HEK293 (cell line): ENCODE results near the gene GET3.

Experiments
- CTCF ChIA-PET: fragments of 350-600 bp; formaldehyde crosslinking; extraction: SDS; loops from one replicate; lab custom pipeline; 2021; ENCODE audit warnings: antibody characterized with exemption; lab: Yijun Ruan, JAX
- POLR2A ChIA-PET: fragments of 300-600 bp; formaldehyde crosslinking; extraction: SDS; loops from one replicate; lab custom pipeline; 2020; ENCODE audit warnings: antibody characterized with exemption, inconsistent platforms; lab: Yijun Ruan, JAX
- H3K27ac ChIP-seq: fragments of 200-500 bp; sonication (Bioruptor generic); 2 replicates; pipeline ENCODE4 v1.5.1; 2014; ENCODE audit warnings: low read depth, low read length, control low read depth, inconsistent platforms; ENCODE audit errors: extremely low read depth
- H3K36me3 ChIP-seq, 2 experiments: fragments of 200-500 bp in 1 of 2; sonication (Bioruptor generic) in 1 of 2; 1 replicate in 1 of 2; 2 replicates in 1 of 2; pipeline ENCODE4 v1.5.1; 2014 to 2017; ENCODE audit warnings: inconsistent platforms in 2 of 2, low read length in 2 of 2; ENCODE audit not compliant: control insufficient read depth in 2 of 2, insufficient read depth in 1 of 2
- H3K4me1 ChIP-seq: fragments of 200-500 bp; sonication (Bioruptor generic); 2 replicates; pipeline ENCODE4 v1.5.1; 2014; ENCODE audit warnings: mild to moderate bottlenecking, low read length, inconsistent platforms; ENCODE audit not compliant: control insufficient read depth, insufficient read depth
- H3K4me3 ChIP-seq: 2 replicates; pipeline ENCODE4 v1.5.1; 2011; ENCODE audit warnings: low read depth, mild to moderate bottlenecking, control low read depth, low read length, moderate library complexity
- H3K9me3 ChIP-seq: fragments of 200-500 bp; sonication (Bioruptor generic); 2 replicates; pipeline ENCODE4 v1.5.1; 2014; ENCODE audit warnings: low read depth, low read length, inconsistent platforms; ENCODE audit not compliant: control insufficient read depth, insufficient read depth
- BCL11A ChIP-seq: fragments of 450-650 bp; formaldehyde crosslinking; IDR thresholded peaks from 2 replicates; pipeline ENCODE4 v1.5.1; 2016; ENCODE audit warnings: low read depth, missing biosample characterization, missing genetic modification characterization
- BCL6B ChIP-seq: fragments of 450-650 bp; formaldehyde crosslinking; IDR thresholded peaks from 2 replicates; pipeline ENCODE4 v1.5.1; 2017; ENCODE audit warnings: missing biosample characterization, missing genetic modification characterization
- CTCF ChIP-seq: fragments of 450-650 bp; formaldehyde crosslinking; IDR thresholded peaks from 2 replicates; pipeline ENCODE4 v1.5.1; 2016; ENCODE audit warnings: missing biosample characterization, missing genetic modification characterization
- GLIS2 ChIP-seq: fragments of 450-650 bp; formaldehyde crosslinking; IDR thresholded peaks from 2 replicates; pipeline ENCODE4 v1.5.1; 2016; ENCODE audit warnings: missing biosample characterization, missing genetic modification characterization
- KLF17 ChIP-seq: fragments of 450-650 bp; formaldehyde crosslinking; IDR thresholded peaks from 2 replicates; pipeline ENCODE4 v1.5.1; 2016; ENCODE audit warnings: missing biosample characterization, missing genetic modification characterization
- KLF8 ChIP-seq: fragments of 450-650 bp; formaldehyde crosslinking; IDR thresholded peaks from 2 replicates; pipeline ENCODE4 v1.5.1; 2016; ENCODE audit warnings: missing biosample characterization, missing genetic modification characterization
- OSR2 ChIP-seq: fragments of 450-650 bp; formaldehyde crosslinking; IDR thresholded peaks from 2 replicates; pipeline ENCODE4 v1.5.1; 2016; ENCODE audit warnings: missing biosample characterization, missing genetic modification characterization
- PRDM10 ChIP-seq: fragments of 450-650 bp; formaldehyde crosslinking; IDR thresholded peaks from 2 replicates; pipeline ENCODE4 v1.5.1; 2016; ENCODE audit warnings: missing biosample characterization, missing genetic modification characterization
- REST ChIP-seq: fragments of 450-650 bp; formaldehyde crosslinking; IDR thresholded peaks from 2 replicates; pipeline ENCODE4 v1.5.1; 2016; ENCODE audit warnings: missing biosample characterization, missing genetic modification characterization
- ZBTB7A ChIP-seq: fragments of 450-650 bp; formaldehyde crosslinking; IDR thresholded peaks from 2 replicates; pipeline ENCODE4 v1.5.1; 2016; ENCODE audit warnings: low read depth, missing biosample characterization, missing genetic modification characterization
- ZFP37 ChIP-seq: fragments of 450-650 bp; formaldehyde crosslinking; IDR thresholded peaks from 2 replicates; pipeline ENCODE4 v1.5.1; 2016; ENCODE audit warnings: missing biosample characterization, missing genetic modification characterization
- ZFP69B ChIP-seq: fragments of 450-650 bp; formaldehyde crosslinking; IDR thresholded peaks from 2 replicates; pipeline ENCODE4 v1.5.1; 2016; ENCODE audit warnings: missing biosample characterization, missing genetic modification characterization
- ZIC2 ChIP-seq: fragments of 450-650 bp; formaldehyde crosslinking; IDR thresholded peaks from 2 replicates; pipeline ENCODE4 v1.5.1; 2016; ENCODE audit warnings: missing biosample characterization, missing genetic modification characterization
- ZNF174 ChIP-seq: fragments of 450-650 bp; formaldehyde crosslinking; IDR thresholded peaks from 2 replicates; pipeline ENCODE4 v1.5.0; 2017; ENCODE audit warnings: missing biosample characterization, mild to moderate bottlenecking, missing genetic modification characterization
- ZNF211 ChIP-seq: fragments of 450-650 bp; formaldehyde crosslinking; IDR thresholded peaks from 2 replicates; pipeline ENCODE4 v1.5.1; 2016; ENCODE audit warnings: low read depth, missing biosample characterization, missing genetic modification characterization
- ZNF23 ChIP-seq: fragments of 450-650 bp; formaldehyde crosslinking; IDR thresholded peaks from 2 replicates; pipeline ENCODE4 v1.5.1; 2016; ENCODE audit warnings: missing biosample characterization, missing genetic modification characterization, borderline replicate concordance
- ZNF248 ChIP-seq: fragments of 450-650 bp; formaldehyde crosslinking; IDR thresholded peaks from 2 replicates; pipeline ENCODE4 v1.5.1; 2017; ENCODE audit warnings: missing biosample characterization, missing genetic modification characterization
- ZNF423 ChIP-seq: fragments of 450-650 bp; formaldehyde crosslinking; IDR thresholded peaks from 2 replicates; pipeline ENCODE4 v1.5.1; 2016; ENCODE audit warnings: missing biosample characterization, missing genetic modification characterization
- ZNF521 ChIP-seq: fragments of 450-650 bp; formaldehyde crosslinking; IDR thresholded peaks from 2 replicates; pipeline ENCODE4 v1.5.1; 2017; ENCODE audit warnings: missing biosample characterization, mild to moderate bottlenecking, missing genetic modification characterization
- ZNF530 ChIP-seq: fragments of 450-650 bp; formaldehyde crosslinking; IDR thresholded peaks from 2 replicates; pipeline ENCODE4 v1.5.1; 2016; ENCODE audit warnings: low read depth, missing biosample characterization, missing genetic modification characterization
- ZNF626 ChIP-seq: fragments of 450-650 bp; sonication (Bioruptor Pico); formaldehyde crosslinking; IDR thresholded peaks from 2 replicates; pipeline ENCODE4 v1.5.1; 2018; ENCODE audit warnings: missing biosample characterization, missing genetic modification characterization, inconsistent platforms
- ZNF654 ChIP-seq: fragments of 450-650 bp; formaldehyde crosslinking; IDR thresholded peaks from 2 replicates; pipeline ENCODE4 v1.5.1; 2016; ENCODE audit warnings: low read depth, missing biosample characterization, missing genetic modification characterization
- ZNF658 ChIP-seq: fragments of 450-650 bp; formaldehyde crosslinking; IDR thresholded peaks from 2 replicates; pipeline ENCODE4; 2016; ENCODE audit warnings: missing biosample characterization, missing genetic modification characterization
- ZSCAN16 ChIP-seq: fragments of 450-650 bp; formaldehyde crosslinking; IDR thresholded peaks from 2 replicates; pipeline ENCODE4 v1.5.1; 2016; ENCODE audit warnings: missing biosample characterization, missing genetic modification characterization
- ZSCAN4 ChIP-seq: fragments of 450-650 bp; formaldehyde crosslinking; IDR thresholded peaks from 2 replicates; pipeline ENCODE4 v1.5.1; 2017; ENCODE audit warnings: missing biosample characterization, missing genetic modification characterization

GET3 gene

GRCh38 chr19:12784871-12785430 is 47.7 kb downstream of the GET3 start (continued):
- TF ChIP-seq ZSCAN4 (tag by site-specific recombination): peak; percentile 76
- TF ChIP-seq ZNF626 (tag by site-specific recombination): no peak
- no peak for TF ChIP-seq BCL11A
- no peak for TF ChIP-seq ZNF423
- TF ChIP-seq ZNF654 (tag by site-specific recombination): no peak
- TF ChIP-seq ZFP37 (tag by site-specific recombination): no peak
- TF ChIP-seq ZSCAN16 (tag by site-specific recombination): no peak
- TF ChIP-seq, all 188 proteins: peak for 14

GRCh38 chr19:12785431-12786031 is 48.2 kb downstream of the GET3 start:
- H3K9me3 ChIP-seq: no peaks in the 10 kb centered on the region
- H3K27ac ChIP-seq: no peak overlapping the region
- ChIA-PET POLR2A (no interaction called here), CTCF (no interaction called here)
- peaks cover 16% of the 10 kb centered on the region for H3K4me1 ChIP-seq
- H3K36me3 ChIP-seq: no peaks in the 10 kb centered on the region
- H3K4me3 ChIP-seq: no peak overlapping the region
- TF ChIP-seq ZNF530 (tag by site-specific recombination) (no peak), BCL6B (tag by site-specific recombination) (no peak), ZFP69B (tag by site-specific recombination) (peak; percentile 32; the same call in 1 of the 2 replicates), ZNF23 (no peak), ZNF248 (tag by site-specific recombination) (no peak), ZNF658 (tag by site-specific recombination) (no peak), OSR2 (tag by site-specific recombination) (no peak), ZNF211 (tag by site-specific recombination) (no peak), ZNF521 (tag by site-specific recombination) (no peak), KLF8 (tag by site-specific recombination) (no peak), KLF17 (tag by site-specific recombination) (no peak), ZBTB7A (no peak), REST (tag by site-specific recombination) (no peak), GLIS2 (peak; percentile 51; the same call in 1 of the 2 replicates), PRDM10 (tag by site-specific recombination) (0 out of 2 replicates have a peak, but pooled peaks have one; percentile 10), ZIC2 (tag by site-specific recombination) (peak; percentile 66), ZNF174 (no peak), CTCF (tag by site-specific recombination) (no peak)
